Vagina (tissue), 2 donors: ENCODE results near the gene PHF21B. TPM values are rescaled to one million over a fixed set of nuclear protein-coding genes. Genes with fewer than 3 reads are reported as not detected.

ENCODE experiments used
- DNase-seq, 2 donors: peaks; one replicate each; pipeline ENCODE4 v3.0.0-alpha.2; 2017; ENCODE audit errors: extremely low spot score in 2 of 2
- H3K27ac ChIP-seq: fragments of 200-600 bp; sonication (generic); one replicate; pipeline ENCODE4 v1.5.1; 2019
- H3K27me3 ChIP-seq: fragments of 200-600 bp; sonication (generic); one replicate; pipeline ENCODE4 v1.5.1; 2019
- H3K36me3 ChIP-seq, 2 donors: fragments of 200-600 bp; sonication (generic); one replicate each; pipeline ENCODE4 v1.5.1; 2017 to 2019
- H3K4me1 ChIP-seq: fragments of 200-600 bp; sonication (generic); one replicate; pipeline ENCODE4 v1.5.1; 2019
- H3K4me3 ChIP-seq, 2 donors: fragments of 200-600 bp; sonication (generic); 1 replicate in 1 of 2; 2 replicates in 1 of 2; pipeline ENCODE4 v1.5.1; 2016 to 2019
- H3K9me3 ChIP-seq: fragments of 200-600 bp; sonication (generic); one replicate; pipeline ENCODE4 v1.5.1; 2019
- CTCF ChIP-seq, 3 experiments: fragments of 450-650 bp in 2 of 3; fragments of 200-600 bp in 1 of 3; sonication (generic) in 1 of 3; IDR thresholded peaks; one replicate each; pipeline ENCODE4 v1.5.1; 2017 to 2019; ENCODE audit warnings: antibody characterized with exemption in 3 of 3, mild to moderate bottlenecking in 2 of 3, moderate library complexity in 2 of 3
- POLR2A ChIP-seq, 2 donors: fragments of 450-650 bp; IDR thresholded peaks; one replicate each; pipeline ENCODE4 v1.6.1; 2017; ENCODE audit warnings: antibody characterized with exemption in 2 of 2, mild to moderate bottlenecking in 2 of 2, moderate library complexity in 2 of 2
- POLR2AphosphoS5 ChIP-seq, 2 donors: sonication (generic); formaldehyde crosslinking; IDR thresholded peaks; one replicate each; pipeline ENCODE4 v1.9.0; 2017; ENCODE audit warnings: antibody characterized with exemption in 2 of 2, mild to moderate bottlenecking in 2 of 2, low read depth in 1 of 2; ENCODE audit not compliant: insufficient read depth in 1 of 2
- intact Hi-C: fragments of 100-400 bp; cut with DNase I; formaldehyde crosslinking; loops from one replicate; pipeline ENCODE4 v1.15.1; 2023
- total RNA-seq: library from RNA; depleted of rRNA; stranded (reverse); fragments of >200 nt; gene quantifications from one replicate; pipeline ENCODE4 v1.2.3, GENCODE V29; 2016

PHF21B gene
- total RNA-seq, 1 donor from 2014 or later = 2.2 TPM

GRCh38 chr22:44928711-44929358 lies 81.0 kb downstream of the PHF21B start:
- no peaks in the 10 kb centered on the region for H3K36me3 ChIP-seq
- no peaks in the 10 kb centered on the region for H3K27me3 ChIP-seq
- no peak overlapping the region for H3K4me3 ChIP-seq
- no peak for DNase-seq
- no peaks in the 10 kb centered on the region for H3K9me3 ChIP-seq
- no peak for TF ChIP-seq POLR2A (IDR thresholded peaks at IDR 0.05)
- TF ChIP-seq CTCF (IDR thresholded peaks at IDR 0.05) = no peak
- TF ChIP-seq POLR2AphosphoS5 (IDR thresholded peaks at IDR 0.05; ENCODE audit: insufficient read depth in 1 of 2, low read depth in 1 of 2) = no peak
- H3K27ac ChIP-seq = no peak overlapping the region
- intact Hi-C loops = no loop called here
- H3K4me1 ChIP-seq = peaks cover 31% of the 10 kb centered on the region

GRCh38 chr22:44928136-44928463 lies 81.7 kb downstream of the PHF21B start:
- H3K36me3 ChIP-seq = no peaks in the 10 kb centered on the region
- no peak overlapping the region for H3K4me3 ChIP-seq
- intact Hi-C loops = no loop called here
- no peak for TF ChIP-seq POLR2AphosphoS5 (IDR thresholded peaks at IDR 0.05; ENCODE audit: insufficient read depth in 1 of 2, low read depth in 1 of 2)
- TF ChIP-seq POLR2A (IDR thresholded peaks at IDR 0.05) = no peak
- TF ChIP-seq CTCF (IDR thresholded peaks at IDR 0.05) = no peak
- H3K27me3 ChIP-seq = no peaks in the 10 kb centered on the region
- H3K9me3 ChIP-seq = no peaks in the 10 kb centered on the region
- H3K27ac ChIP-seq = no peak overlapping the region
- no peak for DNase-seq
- H3K4me1 ChIP-seq = peaks cover 31% of the 10 kb centered on the region

- Histone ChIP-seq H3K4me3 (no peak overlapping the region), H3K36me3 (no peaks in the 10 kb centered on the region), H3K9me3 (no peaks in the 10 kb centered on the region), H3K27ac (no peak overlapping the region), H3K27me3 (no peaks in the 10 kb centered on the region), H3K4me1 (peaks cover 31% of the 10 kb centered on the region)
- intact Hi-C loops = no loop called here
- no peak for DNase-seq
- no peak for TF ChIP-seq POLR2AphosphoS5 (IDR thresholded peaks at IDR 0.05; ENCODE audit: insufficient read depth in 1 of 2, low read depth in 1 of 2)
- TF ChIP-seq POLR2A (IDR thresholded peaks at IDR 0.05) = no peak
- no peak for TF ChIP-seq CTCF (IDR thresholded peaks at IDR 0.05)
Observed at GRCh38 chr22:44927463-44928135, 82.2 kb downstream of the PHF21B start.

GRCh38 chr22:44926491-44927415 lies 83.1 kb downstream of the PHF21B start:
- no peak for DNase-seq
- no peak overlapping the region for H3K4me3 ChIP-seq
- H3K27me3 ChIP-seq = no peaks in the 10 kb centered on the region
- intact Hi-C loops = no loop called here
- H3K27ac ChIP-seq = no peak overlapping the region
- H3K9me3 ChIP-seq = no peaks in the 10 kb centered on the region
- H3K36me3 ChIP-seq = no peaks in the 10 kb centered on the region
- H3K4me1 ChIP-seq = peaks cover 27% of the 10 kb centered on the region
- TF ChIP-seq CTCF (IDR thresholded peaks at IDR 0.05) (no peak), POLR2AphosphoS5 (IDR thresholded peaks at IDR 0.05; ENCODE audit: insufficient read depth in 1 of 2, low read depth in 1 of 2) (no peak), POLR2A (IDR thresholded peaks at IDR 0.05) (no peak)
